HG03139 (cell line): ENCODE measurements around the gene PARD6G.

Experiments
- ATAC-seq: cut with Tn5 transposase; IDR thresholded peaks from one replicate; pipeline ENCODE4 v1.9.1; 2021; ENCODE audit not compliant: unreplicated experiment

The PARD6G gene

GRCh38 chr18:80112624-80113248 is 134.6 kb downstream of the PARD6G start:
- ATAC-seq, result no peak

GRCh38 chr18:80109676-80110078 is 137.6 kb downstream of the PARD6G start:
- ATAC-seq, result no peak

GRCh38 chr18:80108739-80109675 is 138.3 kb downstream of the PARD6G start, which contains the start of gene ADNP2:
Gene ADNP2, plus strand, starts transcription at chr18:80109262. Its CDS starts 8,281 bp downstream, at chr18:80117543.
- peak; percentile 61 for ATAC-seq

- no peak for ATAC-seq
Observed at GRCh38 chr18:80108121-80108536, 139.2 kb downstream of the PARD6G start.

- ATAC-seq, result no peak
Observed at GRCh38 chr18:80107426-80107825, 139.9 kb downstream of the PARD6G start.
